Measurements from ENCODE around the gene DNAAF2.
"Not testable (repeated sequence)": the region's sequence is repeated elsewhere in the genome, so short reads cannot be mapped to it uniquely, and the experiment has no call there.

The DNAAF2 gene

GRCh38 chr14:49621114-49621881 lies 13.7 kb downstream of the DNAAF2 start:
- DNase-seq: peak; percentile 83

- peak; percentile 99 for DNase-seq
Observed at GRCh38 chr14:49620182-49621113, 14.6 kb downstream of the DNAAF2 start, which contains the start of the genes MGAT2 and RPL36AL. Gene MGAT2, plus strand, starts transcription at chr14:49620799. Its CDS starts 470 bp downstream, at chr14:49621269. Gene RPL36AL, minus strand, starts transcription at chr14:49620626. Its CDS starts 1,522 bp downstream, at chr14:49619104.

- DNase-seq: no peak
Observed at GRCh38 chr14:49619730-49620129, 15.3 kb downstream of the DNAAF2 start.

- not testable (repeated sequence) for DNase-seq
Observed at GRCh38 chr14:49619273-49619672, 15.8 kb downstream of the DNAAF2 start.

GRCh38 chr14:49617852-49618519 lies 17.1 kb downstream of the DNAAF2 start:
- no peak for DNase-seq

GRCh38 chr14:49615776-49616175 lies 19.3 kb downstream of the DNAAF2 start:
- DNase-seq: no peak

- no peak for DNase-seq
Observed at GRCh38 chr14:49614196-49614595, 20.8 kb downstream of the DNAAF2 start.

- DNase-seq: no peak
Observed at GRCh38 chr14:49612671-49613070, 22.4 kb downstream of the DNAAF2 start.

GRCh38 chr14:49612251-49612650 lies 22.8 kb downstream of the DNAAF2 start:
- no peak for DNase-seq

- no peak for DNase-seq
Observed at GRCh38 chr14:49607583-49607982, 27.5 kb downstream of the DNAAF2 start.

- DNase-seq: peak; percentile 94
Observed at GRCh38 chr14:49598485-49599300, 36.4 kb downstream of the DNAAF2 start, which contains the start of gene LRR1. Gene LRR1, plus strand, starts transcription at chr14:49598940. Its CDS starts 81 bp downstream, at chr14:49599021.

GRCh38 chr14:49598189-49598484 lies 36.9 kb downstream of the DNAAF2 start:
- DNase-seq: no peak

- DNase-seq: no peak
Observed at GRCh38 chr14:49594347-49595091, 40.5 kb downstream of the DNAAF2 start.

GRCh38 chr14:49593016-49593415 lies 42.0 kb downstream of the DNAAF2 start:
- no peak for DNase-seq

- DNase-seq: no peak
Observed at GRCh38 chr14:49589387-49589786, 45.7 kb downstream of the DNAAF2 start.

- peak; percentile 56 for DNase-seq
Observed at GRCh38 chr14:49586673-49587460, 48.2 kb downstream of the DNAAF2 start.

- DNase-seq: peak; percentile 99
Observed at GRCh38 chr14:49585803-49586672, 49.0 kb downstream of the DNAAF2 start, which contains the start of gene RPS29. Gene RPS29, minus strand, starts transcription at chr14:49586380. Its CDS starts 34 bp downstream, at chr14:49586346.

GRCh38 chr14:49584981-49585640 lies 49.9 kb downstream of the DNAAF2 start:
- DNase-seq: not testable (repeated sequence)

- no peak for DNase-seq
Observed at GRCh38 chr14:49584058-49584457, 51.0 kb downstream of the DNAAF2 start.
